PFSK-1 (cell line): Measurements from ENCODE around the gene ZNF626. TPM values are rescaled to one million over a fixed set of nuclear protein-coding genes. Genes with fewer than 3 reads are reported as not detected.
A peak's percentile ranks its signal among the peaks of the same experiment; 100 is the strongest.

Source experiments
- FOXP2 ChIP-seq: optimal IDR thresholded peaks from 2 replicates; pipeline ENCODE3; 2011; ENCODE audit warnings: borderline replicate concordance, control low read depth, inconsistent platforms; ENCODE audit not compliant: insufficient read depth; ENCODE audit errors: extremely low read length, extremely low read depth
- POLR2AphosphoS5 ChIP-seq: IDR thresholded peaks from 2 replicates; pipeline ENCODE4 v1.6.1; 2012; ENCODE audit warnings: low read depth, mild to moderate bottlenecking, control low read depth, low read length, moderate library complexity
- REST ChIP-seq, 2 experiments: IDR thresholded peaks; 2 replicates each; pipeline versions ENCODE4 v1.6.1 to v1.8.0; 2011 to 2012; ENCODE audit warnings: low read depth in 2 of 2, low read length in 2 of 2, control low read depth in 1 of 2, inconsistent platforms in 1 of 2, mild to moderate bottlenecking in 1 of 2, moderate library complexity in 1 of 2; ENCODE audit not compliant: insufficient read depth in 1 of 2
- SIN3A ChIP-seq: IDR thresholded peaks from 2 replicates; pipeline ENCODE4 v1.6.1; 2012; ENCODE audit warnings: mild to moderate bottlenecking, low read length, moderate library complexity, borderline replicate concordance; ENCODE audit not compliant: insufficient read depth
- TAF1 ChIP-seq: IDR thresholded peaks from 2 replicates; pipeline ENCODE4 v1.6.1; 2012; ENCODE audit warnings: low read length, control low read depth, borderline replicate concordance; ENCODE audit not compliant: insufficient read depth
- polyA plus RNA-seq: library from polyadenylated mRNA; unstranded; fragments of >200 nt; gene quantifications from one replicate; pipeline ENCODE4 v1.2.1, GENCODE V29; 2012; ENCODE audit warnings: low read depth, missing spikeins; ENCODE audit not compliant: insufficient read length

The ZNF626 gene
- polyA plus RNA-seq, result 0.09 TPM

GRCh38 chr19:20661150-20661819, at the start of gene ZNF626:
Gene ZNF626 (minus strand): TSS chr19:20661571. CDS start chr19:20661446, 125 bp downstream.
- TF ChIP-seq REST (IDR thresholded peaks at IDR 0.05; ENCODE audit: insufficient read depth in 1 of 2, low read depth in 2 of 2, low read length in 2 of 2), result 0 out of 4 replicates have a peak, but pooled peaks of 1 of the 2 experiments have one; percentile 36
- peak; percentile 90 for TF ChIP-seq POLR2AphosphoS5
- TF ChIP-seq SIN3A, result peak; percentile 52; the same call in 1 of the 2 replicates
- TF ChIP-seq FOXP2, result no peak
- TF ChIP-seq TAF1, result peak; percentile 87

- TF ChIP-seq FOXP2 (no peak), SIN3A (no peak), POLR2AphosphoS5 (no peak), REST (IDR thresholded peaks at IDR 0.05; ENCODE audit: insufficient read depth in 1 of 2, low read depth in 2 of 2, low read length in 2 of 2) (no peak), TAF1 (no peak)
Measured at GRCh38 chr19:20669263-20669662, 7.9 kb upstream of the ZNF626 start.

- TF ChIP-seq FOXP2, result no peak
- TF ChIP-seq SIN3A, result no peak
- TF ChIP-seq REST (IDR thresholded peaks at IDR 0.05; ENCODE audit: insufficient read depth in 1 of 2, low read depth in 2 of 2, low read length in 2 of 2), result no peak
- TF ChIP-seq TAF1, result no peak
- no peak for TF ChIP-seq POLR2AphosphoS5
Measured at GRCh38 chr19:20667281-20667680, 5.9 kb upstream of the ZNF626 start.

GRCh38 chr19:20664901-20665781, 3.8 kb upstream of the ZNF626 start:
- TF ChIP-seq TAF1 (no peak), POLR2AphosphoS5 (no peak), FOXP2 (no peak), REST (IDR thresholded peaks at IDR 0.05; ENCODE audit: insufficient read depth in 1 of 2, low read depth in 2 of 2, low read length in 2 of 2) (no peak), SIN3A (no peak)
